ENCODE results near the gene PCK2.

DNA sequence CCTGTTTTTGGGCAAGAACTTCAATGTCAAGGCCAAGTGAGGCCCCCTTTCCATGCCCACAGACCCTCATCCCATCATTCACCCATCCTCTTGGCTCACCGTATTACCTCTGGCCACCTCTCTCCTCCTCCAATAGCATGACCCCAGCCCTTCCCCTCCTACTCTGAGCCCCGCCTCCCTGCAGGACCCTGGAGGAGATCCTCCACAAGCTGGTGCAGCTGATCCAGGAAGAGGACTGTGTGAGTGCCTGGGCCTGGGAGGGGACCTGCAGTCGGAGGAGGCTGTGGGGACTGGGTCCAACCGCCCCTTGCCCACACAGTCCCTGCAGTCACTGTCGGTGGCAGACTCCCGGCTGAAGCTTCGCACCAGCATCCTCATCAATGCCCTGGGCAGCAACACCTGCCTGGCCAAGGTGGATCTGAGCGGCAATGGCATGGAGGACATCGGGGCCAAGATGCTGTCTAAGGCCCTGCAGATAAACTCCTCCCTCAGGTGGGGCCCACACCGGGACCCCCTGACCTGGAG is 35.1 kb upstream of the PCK2 start:
- TF ChIP-seq POLR2A (IDR thresholded peaks at IDR 0.05; ENCODE audit: low read length) (no peak), GATA1 (IDR thresholded peaks at IDR 0.05; ENCODE audit: low read depth, low read length) (no peak)
